GM18861 (cell line): Measurements from ENCODE around the gene IGSF21.

Experiments
- ATAC-seq: cut with Tn5 transposase; IDR thresholded peaks from one replicate; pipeline ENCODE4 v1.9.1; 2021; ENCODE audit not compliant: unreplicated experiment

IGSF21 gene

DNA sequence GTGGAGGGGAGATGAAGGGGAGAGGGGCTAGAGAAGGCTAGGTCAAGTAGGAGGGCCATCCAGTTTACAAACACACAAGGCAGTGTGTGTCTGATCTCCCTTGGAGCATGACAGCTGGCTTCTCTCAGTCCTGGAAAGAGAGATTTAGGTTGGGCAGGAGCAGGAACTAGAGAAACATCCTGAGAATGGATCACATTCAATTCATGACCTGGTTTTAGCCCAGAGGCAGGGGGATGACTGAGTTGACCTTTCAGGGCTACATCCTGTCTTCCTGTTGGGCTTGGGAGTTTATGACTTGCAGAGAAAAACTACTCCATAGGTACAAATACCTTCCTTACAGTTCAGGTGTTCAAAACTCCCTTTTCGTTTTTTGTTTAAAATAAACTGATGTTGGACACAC lies 97.0 kb downstream of the IGSF21 start:
- no peak for ATAC-seq

DNA sequence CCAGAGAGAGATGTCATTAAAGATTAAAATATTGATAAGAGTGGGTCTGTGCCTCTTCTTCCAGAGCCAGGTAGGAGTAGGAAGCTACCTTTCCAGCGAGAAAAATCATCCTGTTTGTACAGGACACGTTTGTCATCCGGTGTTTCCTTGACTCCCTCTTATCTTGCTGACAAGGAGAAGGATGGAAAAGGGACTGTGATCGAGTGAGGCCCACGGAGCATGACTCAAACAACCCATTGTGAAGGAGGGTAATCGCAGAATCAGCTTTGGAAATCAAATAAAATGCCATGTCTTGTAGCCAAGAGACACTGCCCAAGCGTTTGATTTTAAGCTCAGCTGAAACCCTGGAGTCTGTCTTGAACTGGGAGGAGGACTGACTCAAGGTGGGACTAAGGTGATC lies 97.7 kb downstream of the IGSF21 start:
- no peak for ATAC-seq

DNA sequence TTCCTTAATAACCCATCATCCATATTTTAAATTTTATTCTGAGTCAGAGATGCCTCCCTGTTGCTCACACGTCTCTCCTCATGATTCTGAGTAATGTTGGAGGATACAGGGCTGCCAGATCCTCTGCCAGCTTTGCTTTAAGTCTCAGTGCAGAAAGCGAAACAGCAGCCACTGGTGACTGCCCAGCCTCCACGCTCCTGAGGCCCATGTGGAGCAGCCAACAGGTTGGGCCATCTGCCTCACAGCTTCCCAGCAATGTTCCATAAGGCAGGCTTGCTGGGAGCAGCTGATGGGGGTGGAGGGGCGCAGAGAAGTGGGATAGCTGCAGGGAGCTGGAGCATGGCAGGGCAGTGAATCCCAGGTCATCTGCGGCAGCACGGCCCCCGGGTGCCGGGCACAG lies 104.2 kb downstream of the IGSF21 start:
- ATAC-seq, result no peak

DNA sequence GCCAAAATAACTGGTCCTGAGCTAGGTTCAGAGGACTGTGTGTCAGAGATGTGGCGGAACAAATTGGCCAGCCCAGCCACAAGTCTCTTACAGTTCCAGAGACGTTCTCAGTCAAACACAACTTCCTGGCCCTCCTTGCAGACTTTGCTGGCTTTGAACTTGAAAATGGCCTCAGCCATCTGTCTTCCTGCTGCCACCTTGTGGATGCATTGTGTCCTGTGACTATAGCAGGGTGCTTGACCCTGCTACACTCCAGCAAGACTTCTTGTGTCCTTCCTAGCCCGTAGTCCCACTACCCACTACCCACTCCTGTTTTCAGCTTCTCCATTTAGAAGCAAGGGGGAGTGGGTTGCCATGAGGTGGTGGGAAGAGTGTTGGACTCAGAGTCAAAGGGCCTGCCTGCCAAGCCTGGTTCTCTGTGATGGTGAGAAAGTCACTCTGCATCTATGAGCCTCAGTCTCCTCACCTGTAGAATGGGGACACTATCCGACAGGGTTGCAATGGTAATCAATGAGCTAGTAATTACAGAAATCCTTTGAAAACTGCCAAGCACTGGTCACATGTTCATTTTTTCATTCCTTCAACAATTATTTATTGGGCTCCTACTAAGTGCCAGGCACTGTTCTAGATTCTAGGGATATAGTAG lies 109.9 kb downstream of the IGSF21 start:
- no peak for ATAC-seq

DNA sequence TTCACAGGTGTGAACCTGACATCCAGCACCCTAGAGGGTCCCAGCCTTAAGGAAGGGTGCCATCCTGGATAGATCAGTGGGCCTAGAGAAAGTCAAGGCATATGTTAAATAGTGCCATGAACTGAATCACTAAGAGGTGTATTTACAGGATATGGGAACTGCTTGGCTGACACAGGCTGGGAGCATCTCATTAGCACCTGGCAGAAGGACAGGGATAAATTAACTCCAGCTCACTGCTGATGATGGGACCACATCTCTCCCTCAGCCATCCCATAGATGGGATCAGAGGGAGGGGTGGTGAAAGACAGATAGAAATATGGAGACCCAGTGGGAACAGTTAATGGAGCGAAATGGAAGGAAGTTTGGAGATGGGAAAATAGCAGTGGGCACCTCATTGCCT lies 122.0 kb downstream of the IGSF21 start:
- no peak for ATAC-seq

DNA sequence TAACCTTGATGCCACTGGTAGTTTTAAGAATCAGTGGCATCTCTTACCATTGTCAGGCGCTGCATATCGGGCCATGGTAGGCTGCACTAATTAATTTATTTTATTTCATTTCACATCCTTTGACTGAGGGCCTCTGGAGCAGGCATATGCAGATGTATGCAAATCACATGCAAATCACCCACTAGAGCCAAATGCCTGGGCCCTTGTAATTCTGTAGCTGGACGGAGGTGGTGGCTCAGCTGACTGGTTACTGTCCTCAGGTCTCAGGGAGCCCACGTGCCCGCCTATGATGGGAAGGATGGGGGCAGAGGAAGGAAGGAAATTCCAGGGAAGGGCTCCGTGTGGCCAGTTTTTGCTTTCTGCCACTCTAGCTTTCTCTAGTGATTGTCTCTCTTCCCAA lies 122.7 kb downstream of the IGSF21 start:
- ATAC-seq, result no peak

DNA sequence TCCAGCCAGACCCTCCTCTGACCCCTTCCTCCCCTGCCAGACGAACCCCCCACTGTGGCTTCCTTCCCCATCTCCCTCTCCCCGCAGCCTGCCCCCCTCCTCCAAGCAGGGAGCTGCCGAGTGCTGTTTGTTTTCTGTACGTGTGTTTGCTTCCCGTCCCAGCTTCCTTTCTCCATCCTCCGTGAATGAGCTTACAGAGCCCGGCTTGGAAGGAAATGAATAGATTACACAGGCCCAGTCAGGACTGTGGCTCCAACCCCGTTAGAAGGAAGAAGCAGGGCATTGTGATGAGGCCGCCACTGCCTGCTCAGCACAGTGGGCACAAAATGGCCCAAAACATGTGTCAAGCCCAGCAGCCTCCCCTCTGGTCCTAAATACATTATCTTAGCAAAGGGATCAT lies 123.2 kb downstream of the IGSF21 start:
- no peak for ATAC-seq

DNA sequence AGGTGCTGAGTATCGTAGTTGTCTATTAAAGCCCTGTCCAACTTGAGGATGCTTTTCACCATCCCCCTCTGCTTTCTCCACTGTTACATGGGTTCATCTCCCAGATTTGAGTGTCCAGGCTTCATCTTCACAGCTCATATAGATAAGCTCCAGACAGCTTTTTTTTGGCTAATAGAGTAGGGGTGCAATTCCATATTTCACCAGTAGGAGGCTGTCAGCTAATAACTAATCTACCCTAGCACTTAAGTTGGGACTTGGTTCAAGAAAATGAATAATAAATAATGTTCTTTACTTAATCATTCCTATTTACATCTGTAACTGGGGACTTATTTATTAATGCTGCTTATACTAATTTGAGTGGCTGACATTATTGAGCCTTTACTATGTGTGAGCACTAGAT lies 124.5 kb downstream of the IGSF21 start:
- ATAC-seq, result no peak

DNA sequence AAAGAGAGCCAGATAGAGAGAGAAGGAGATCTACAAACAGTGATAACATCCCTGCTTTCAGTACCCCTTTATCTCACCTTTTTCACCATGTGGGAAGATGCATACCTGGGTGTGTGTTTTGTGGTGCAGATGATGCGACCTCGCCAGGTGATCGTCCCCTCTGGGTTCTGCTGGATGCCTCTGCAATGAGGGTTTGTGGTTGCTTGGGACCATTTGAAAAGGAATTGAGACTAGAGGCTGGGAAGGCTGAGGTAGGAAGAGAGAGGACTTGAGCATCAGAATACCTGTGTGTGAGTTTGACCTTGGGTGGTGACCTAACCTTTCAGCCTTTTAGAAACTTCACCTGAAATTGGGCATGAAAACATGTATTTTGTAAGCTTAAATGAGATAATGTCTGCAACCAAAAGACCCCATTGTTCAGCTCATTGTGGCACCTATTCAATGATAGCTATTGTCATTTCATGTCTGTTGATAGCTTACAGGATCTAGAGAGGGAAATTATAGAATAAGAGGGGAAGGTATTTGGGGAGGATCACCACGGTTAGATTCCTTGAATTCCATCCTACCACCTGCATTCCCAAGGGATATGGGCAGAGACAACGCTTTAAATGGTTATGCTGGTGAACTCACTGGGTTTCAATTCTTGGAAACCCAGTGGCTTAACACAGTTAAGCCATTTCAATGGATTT lies 125.7 kb downstream of the IGSF21 start:
- no peak for ATAC-seq

DNA sequence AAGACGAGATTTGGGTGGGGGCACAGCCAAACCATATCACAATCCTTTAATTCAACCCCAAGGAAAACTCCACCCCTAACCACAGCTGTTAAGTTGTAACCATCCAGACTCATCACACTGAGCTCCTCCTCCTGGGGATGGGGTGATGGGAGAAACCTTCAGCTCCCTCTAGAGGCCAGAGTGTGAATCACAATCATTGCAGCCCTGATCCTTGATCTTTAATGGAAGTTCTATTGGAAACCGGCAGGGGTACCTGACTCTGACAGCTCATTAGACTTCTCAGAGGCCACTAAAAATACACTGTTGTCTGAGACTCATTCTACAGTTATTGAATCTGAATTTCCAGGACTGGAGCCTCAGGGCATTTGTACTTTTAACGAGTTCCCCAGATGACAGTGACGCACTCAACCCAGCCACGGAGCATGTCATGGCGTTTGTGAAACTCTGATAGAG lies 127.2 kb downstream of the IGSF21 start:
- ATAC-seq, result no peak

DNA sequence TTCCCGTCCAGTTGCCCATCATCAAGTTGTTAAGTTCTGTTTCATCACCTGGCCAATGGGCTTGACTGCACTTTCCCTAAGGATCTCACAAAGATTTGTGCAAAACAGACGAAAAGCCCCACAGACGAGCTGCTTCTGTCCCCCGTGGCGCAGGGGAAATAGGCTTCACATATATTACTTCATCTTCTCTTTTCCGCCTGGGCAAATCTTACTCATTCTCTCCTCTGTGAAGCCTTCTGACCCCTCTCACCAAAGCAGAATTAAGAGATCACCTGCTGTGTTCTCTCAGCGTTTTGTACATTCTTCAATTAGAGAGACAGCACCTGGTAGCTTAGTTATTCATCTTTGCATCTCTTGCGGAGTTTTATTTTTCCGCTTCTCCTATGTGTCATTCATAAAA lies 129.8 kb downstream of the IGSF21 start:
- ATAC-seq, result no peak

DNA sequence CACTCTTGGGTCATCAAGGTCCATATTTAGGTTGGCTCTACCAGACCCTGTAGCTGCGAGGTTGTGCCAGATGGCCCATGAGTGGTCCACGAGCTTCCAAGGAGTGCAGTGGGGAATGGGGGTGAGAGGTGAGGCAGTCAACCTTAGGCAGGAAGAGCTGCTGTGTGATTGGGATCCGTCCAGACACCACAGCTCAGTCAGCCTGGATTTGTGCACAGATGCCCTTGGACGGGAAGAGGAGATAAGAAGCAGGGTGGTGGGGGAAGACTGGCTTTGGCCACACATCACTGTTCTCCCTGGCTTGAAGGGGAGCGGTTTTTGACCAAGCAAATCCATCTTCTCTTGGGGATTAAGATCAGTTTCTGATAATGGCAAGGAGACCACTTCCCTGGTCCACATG lies 130.6 kb downstream of the IGSF21 start:
- no peak for ATAC-seq

DNA sequence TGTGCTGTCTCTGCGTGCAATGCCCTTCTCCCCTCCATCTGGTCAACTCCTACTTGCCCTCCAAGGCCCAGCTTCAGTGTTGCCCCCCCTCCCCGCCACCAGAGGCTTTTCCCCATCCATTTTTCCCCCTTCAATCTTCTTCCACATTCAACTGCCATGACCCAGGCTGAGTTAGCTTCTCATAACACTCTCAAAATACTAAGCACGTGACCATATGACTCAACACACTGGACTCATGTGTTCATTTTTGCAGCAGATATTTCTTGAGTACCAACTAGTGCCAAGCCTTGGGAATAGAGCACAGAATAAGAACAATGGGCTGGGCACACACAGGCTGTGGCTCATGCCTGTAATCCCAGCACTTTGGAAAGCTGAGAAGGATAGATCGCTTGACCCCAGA lies 132.1 kb downstream of the IGSF21 start:
- ATAC-seq, result no peak

DNA sequence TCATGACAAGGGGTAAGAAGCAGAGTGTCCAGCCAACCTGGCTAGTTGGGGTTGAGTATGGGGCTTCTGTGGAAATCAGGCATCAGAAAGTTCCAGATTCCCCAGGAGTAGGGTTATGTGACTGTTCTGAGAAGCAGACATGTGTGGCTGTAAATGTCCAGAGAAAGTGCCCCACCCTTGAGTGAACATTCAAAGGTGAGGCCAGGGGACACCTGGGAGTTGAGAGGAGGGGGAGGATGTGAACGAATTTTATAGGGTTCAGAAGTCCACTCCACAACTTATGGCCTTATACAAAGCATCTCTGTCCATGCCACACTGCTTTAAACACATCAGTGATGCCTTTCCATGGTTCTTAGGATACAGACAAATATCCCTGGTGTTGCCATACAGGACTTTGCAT lies 133.3 kb downstream of the IGSF21 start:
- no peak for ATAC-seq

DNA sequence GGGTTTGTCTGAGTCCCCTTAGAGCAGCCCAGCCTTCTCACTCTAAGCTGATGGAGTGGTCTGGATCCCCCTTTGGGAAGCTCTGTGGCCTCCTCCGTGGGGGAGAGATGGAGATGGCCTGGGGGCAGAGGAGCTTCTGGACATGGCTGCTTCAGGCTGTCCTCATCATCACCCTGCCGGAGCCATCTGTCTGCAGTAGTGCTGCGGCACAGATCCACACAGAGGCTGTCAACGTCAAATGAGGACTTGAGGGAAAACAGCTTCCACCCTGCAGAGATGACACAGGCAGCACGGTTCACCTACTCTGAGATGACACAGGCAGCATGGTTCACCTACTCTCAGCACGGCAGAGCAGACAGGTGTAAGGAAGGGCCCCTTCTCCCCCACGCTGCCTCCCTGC lies 134.3 kb downstream of the IGSF21 start:
- no peak for ATAC-seq

DNA sequence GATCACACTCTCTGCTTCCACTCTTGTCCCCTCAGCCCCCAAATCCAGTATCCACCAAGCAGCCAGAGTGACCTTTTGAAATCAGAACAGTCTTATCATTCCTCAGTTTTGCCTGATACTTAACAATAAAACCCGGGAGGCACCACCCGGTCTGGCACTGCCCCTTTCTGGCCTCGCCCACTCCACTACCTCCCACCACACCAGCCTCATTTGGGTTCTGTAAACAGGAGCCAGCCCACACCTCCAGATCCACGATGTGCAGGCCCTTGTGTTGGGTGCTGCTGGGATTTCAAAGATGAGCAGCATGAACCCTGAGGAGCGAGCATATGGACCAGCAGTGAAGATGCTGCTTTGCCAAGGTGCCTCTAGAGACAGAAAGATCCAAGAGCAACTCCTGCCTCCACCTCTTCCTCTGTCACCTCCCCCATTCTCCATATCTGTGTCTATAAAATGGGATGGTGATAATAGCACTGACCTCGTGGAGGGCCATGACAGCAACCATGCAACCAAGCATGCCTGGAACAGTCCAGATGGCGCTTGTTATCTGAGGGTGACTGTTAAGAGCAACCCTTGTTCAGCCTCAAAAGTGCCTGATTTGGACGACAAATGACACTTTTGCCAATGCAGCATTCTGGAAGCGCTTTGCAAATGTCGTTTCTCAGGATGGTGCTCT lies 136.0 kb downstream of the IGSF21 start:
- no peak for ATAC-seq

DNA sequence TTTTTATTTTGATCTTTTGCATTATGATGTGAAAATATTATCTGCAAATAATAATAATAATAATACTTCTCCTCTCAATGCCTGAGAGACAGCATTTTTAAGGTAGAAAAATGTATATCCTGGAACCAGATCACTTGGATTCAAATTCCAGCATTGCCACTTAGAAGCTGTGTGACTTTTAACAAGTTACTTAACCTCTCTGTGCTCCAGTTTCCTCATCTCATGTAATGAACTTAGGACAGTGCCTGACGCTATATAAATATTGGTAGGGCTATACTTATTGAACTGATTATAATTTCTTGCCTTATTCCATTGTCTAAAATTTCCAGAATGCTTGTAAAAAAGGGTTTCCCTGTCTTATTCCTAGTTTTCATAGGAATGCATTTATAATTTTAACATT lies 137.2 kb downstream of the IGSF21 start:
- no peak for ATAC-seq

DNA sequence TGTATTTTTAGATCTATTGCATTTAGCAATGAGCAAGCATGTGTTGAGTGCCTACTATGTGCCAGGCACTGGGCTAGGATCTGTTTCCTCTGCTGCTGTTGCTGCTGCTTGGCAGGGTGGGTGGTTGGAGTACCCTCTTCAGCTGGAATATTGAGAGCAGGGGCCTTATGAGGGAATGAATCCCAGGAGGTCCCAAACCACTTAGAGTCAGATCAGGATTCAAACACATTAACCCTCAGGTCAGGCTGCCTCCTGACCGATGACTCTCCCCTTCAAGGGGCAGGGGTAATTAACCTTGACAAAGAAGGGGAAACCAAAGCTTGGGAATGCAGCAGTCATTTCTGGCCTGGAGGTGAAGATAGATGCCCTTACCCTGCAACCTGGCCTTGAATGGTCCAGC lies 138.0 kb downstream of the IGSF21 start:
- ATAC-seq, result no peak

DNA sequence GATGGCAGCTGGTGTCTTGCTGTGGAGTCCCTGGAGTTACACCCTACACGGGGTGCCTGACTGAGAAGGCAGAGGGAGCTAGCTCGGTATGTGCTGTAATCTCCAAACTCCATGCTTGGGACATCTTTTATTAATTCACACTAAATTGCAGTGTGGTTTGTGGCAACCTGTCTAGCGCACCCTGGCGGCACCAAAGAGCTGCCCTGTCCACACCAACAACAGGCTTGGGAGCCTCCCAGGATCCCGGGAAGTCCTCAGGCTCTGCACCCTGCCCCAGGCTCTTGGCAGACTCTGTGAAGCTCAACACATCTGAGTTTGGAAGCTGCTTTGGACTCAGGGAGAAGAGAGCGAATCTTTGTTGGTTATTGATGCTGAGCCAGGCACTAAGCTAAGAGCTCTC lies 138.9 kb downstream of the IGSF21 start:
- ATAC-seq, result no peak

DNA sequence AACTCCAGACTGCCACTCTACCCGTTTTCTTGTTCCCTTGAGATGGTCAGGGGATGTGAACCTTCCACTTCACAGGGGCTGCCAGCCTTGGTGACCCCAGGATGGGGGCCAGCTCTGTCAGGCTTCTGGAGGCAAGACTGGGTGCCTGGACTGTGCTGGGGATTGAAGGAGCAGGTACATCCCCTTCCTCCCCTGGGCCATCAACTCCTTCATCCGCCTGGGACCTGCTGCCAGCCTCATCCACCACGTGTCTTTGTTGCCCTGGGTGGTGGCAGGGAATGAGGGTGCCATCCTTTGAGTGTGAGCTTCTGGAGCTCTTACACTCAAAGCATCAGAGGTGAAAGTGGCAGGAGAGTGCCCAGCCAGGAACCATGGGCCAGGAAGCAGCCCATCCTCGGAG lies 139.6 kb downstream of the IGSF21 start:
- no peak for ATAC-seq

DNA sequence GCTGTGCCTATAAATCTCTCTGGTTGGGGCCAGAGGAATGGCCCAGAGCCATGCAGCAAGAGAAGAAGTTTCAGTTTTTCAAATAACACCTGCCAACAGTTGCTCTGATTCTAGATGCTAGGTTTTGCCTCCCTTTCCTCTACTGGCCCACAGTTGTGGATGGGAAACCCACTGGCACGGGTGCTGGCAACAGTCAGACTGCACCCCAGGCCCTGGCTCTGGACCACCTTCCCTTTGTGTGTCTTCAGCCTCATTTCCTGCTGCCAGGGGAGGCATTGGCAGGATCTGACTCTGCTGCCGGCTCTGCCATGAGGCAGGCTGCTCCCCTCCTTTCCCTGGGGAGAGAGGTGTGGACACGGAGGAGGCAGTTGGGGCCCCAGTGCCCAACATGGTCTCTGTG lies 142.0 kb downstream of the IGSF21 start:
- no peak for ATAC-seq

DNA sequence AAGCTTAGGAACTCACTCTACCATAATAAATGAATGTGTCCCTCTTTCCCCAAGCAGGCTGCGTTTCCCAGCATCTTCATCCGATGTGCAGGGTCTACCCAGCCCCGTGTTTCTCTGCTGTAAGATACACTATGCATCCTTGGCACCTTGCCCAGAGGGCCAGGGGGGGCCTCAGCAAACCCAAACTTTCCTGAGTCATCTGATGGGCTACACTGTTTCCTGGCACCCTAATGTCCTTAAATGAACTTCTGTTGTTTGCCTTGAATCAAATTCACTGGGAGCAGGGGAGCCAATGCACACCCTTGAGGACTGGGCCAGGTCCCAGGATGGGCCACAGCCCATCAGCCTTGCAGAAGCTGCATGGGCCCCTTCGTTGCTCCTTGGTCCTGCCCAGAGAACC lies 145.5 kb downstream of the IGSF21 start:
- ATAC-seq, result no peak
